ENCODE results near the gene CLIP1.

Gene CLIP1

GRCh38 chr12:122327014-122327413 lies 95.5 kb downstream of the CLIP1 start:
- Histone ChIP-seq H3K36me3 (ENCODE audit: control insufficient read depth, low read length) (peaks cover 12% of the 10 kb centered on the region; the same call in 1 of the 2 replicates), H3K4me1 (ENCODE audit: control insufficient read depth, low read length) (no peaks in the 10 kb centered on the region), H3K27ac (ENCODE audit: low read depth, low read length) (no peak overlapping the region), H3K27me3 (ENCODE audit: control insufficient read depth, low read length) (no peaks in the 10 kb centered on the region), H3K4me2 (ENCODE audit: low read length) (no peak overlapping the region), H4K20me1 (ENCODE audit: control insufficient read depth, insufficient read depth, low read depth, low read length) (no peaks in the 10 kb centered on the region), H3K4me3 (ENCODE audit: low read length) (no peak overlapping the region), H3K9me2 (replicated peaks; ENCODE audit: control insufficient read depth, low read length) (no peaks in the 10 kb centered on the region), H3F3A (ENCODE audit: control insufficient read depth, insufficient read depth) (no peaks in the 10 kb centered on the region), H3K9me3 (ENCODE audit: control insufficient read depth, insufficient read depth, low read length) (no peaks in the 10 kb centered on the region), H3K79me2 (ENCODE audit: control insufficient read depth, low read length) (no peaks in the 10 kb centered on the region)
- TF ChIP-seq EZH2phosphoT487 (IDR thresholded peaks at IDR 0.05; ENCODE audit: borderline replicate concordance, low read length) (no peak), CTCF (IDR thresholded peaks at IDR 0.05; ENCODE audit: low read depth, low read length, poor library complexity, severe bottlenecking) (no peak)

- Histone ChIP-seq H3F3A (ENCODE audit: control insufficient read depth, insufficient read depth) (no peaks in the 10 kb centered on the region), H3K4me2 (ENCODE audit: low read length) (no peak overlapping the region), H3K36me3 (ENCODE audit: control insufficient read depth, low read length) (peaks cover 12% of the 10 kb centered on the region; the same call in 1 of the 2 replicates)
Measured at GRCh38 chr12:122326586-122326985, 95.9 kb downstream of the CLIP1 start.

GRCh38 chr12:122323311-122324019 lies 99.0 kb downstream of the CLIP1 start:
- Histone ChIP-seq H3K9me2 (replicated peaks; ENCODE audit: control insufficient read depth, low read length) (no peaks in the 10 kb centered on the region), H3K4me3 (ENCODE audit: low read length) (no peak overlapping the region), H3F3A (ENCODE audit: control insufficient read depth, insufficient read depth) (no peaks in the 10 kb centered on the region), H3K79me2 (ENCODE audit: control insufficient read depth, low read length) (no peaks in the 10 kb centered on the region), H3K9me3 (ENCODE audit: control insufficient read depth, insufficient read depth, low read length) (no peaks in the 10 kb centered on the region), H3K27me3 (ENCODE audit: control insufficient read depth, low read length) (no peaks in the 10 kb centered on the region), H3K4me2 (ENCODE audit: low read length) (no peak overlapping the region), H3K27ac (ENCODE audit: low read depth, low read length) (no peak overlapping the region), H3K36me3 (ENCODE audit: control insufficient read depth, low read length) (peaks cover 12% of the 10 kb centered on the region; the same call in 1 of the 2 replicates), H3K4me1 (ENCODE audit: control insufficient read depth, low read length) (no peaks in the 10 kb centered on the region), H4K20me1 (ENCODE audit: control insufficient read depth, insufficient read depth, low read depth, low read length) (no peaks in the 10 kb centered on the region)
- TF ChIP-seq EZH2phosphoT487 (IDR thresholded peaks at IDR 0.05; ENCODE audit: borderline replicate concordance, low read length) (no peak), CTCF (IDR thresholded peaks at IDR 0.05; ENCODE audit: low read depth, low read length, poor library complexity, severe bottlenecking) (no peak)

More at GRCh38 chr12:122326586-122326985, 95.9 kb downstream of the CLIP1 start:
- H3K79me2 ChIP-seq (ENCODE audit: control insufficient read depth, low read length): no peaks in the 10 kb centered on the region
- no peaks in the 10 kb centered on the region for H3K27me3 ChIP-seq (ENCODE audit: control insufficient read depth, low read length)
- H3K4me1 ChIP-seq (ENCODE audit: control insufficient read depth, low read length): no peaks in the 10 kb centered on the region
- no peak overlapping the region for H3K4me3 ChIP-seq (ENCODE audit: low read length)
- TF ChIP-seq CTCF (IDR thresholded peaks at IDR 0.05; ENCODE audit: low read depth, low read length, poor library complexity, severe bottlenecking): no peak
- TF ChIP-seq EZH2phosphoT487 (IDR thresholded peaks at IDR 0.05; ENCODE audit: borderline replicate concordance, low read length): no peak
- no peaks in the 10 kb centered on the region for H3K9me3 ChIP-seq (ENCODE audit: control insufficient read depth, insufficient read depth, low read length)
- H4K20me1 ChIP-seq (ENCODE audit: control insufficient read depth, insufficient read depth, low read depth, low read length): no peaks in the 10 kb centered on the region
- no peaks in the 10 kb centered on the region for H3K9me2 ChIP-seq (replicated peaks; ENCODE audit: control insufficient read depth, low read length)
- H3K27ac ChIP-seq (ENCODE audit: low read depth, low read length): no peak overlapping the region
